H1 (cell line): Measurements from ENCODE around the gene TEX48. TPM values are rescaled to one million over a fixed set of nuclear protein-coding genes. Genes with fewer than 3 reads are reported as not detected.

ENCODE experiments used
- CTCF ChIA-PET: fragments of 300-600 bp; sonication (Branson Sonifier 250); formaldehyde crosslinking; loops from one replicate; lab custom pipeline; 2021; ENCODE audit not compliant: partially characterized antibody; lab: Charles Lee
- POLR2A ChIA-PET: fragments of 300-600 bp; sonication (Branson Sonifier 250); formaldehyde crosslinking; loops from one replicate; lab custom pipeline; 2021; ENCODE audit warnings: inconsistent platforms; ENCODE audit not compliant: partially characterized antibody; lab: Charles Lee
- DNase-seq, 2 experiments: peaks; one replicate each; pipeline versions ENCODE4 v3.0.0 to v3.0.0-alpha.2; 2010 to 2022; ENCODE audit warnings: low spot score in 2 of 2, low read depth in 1 of 2, mixed read lengths in 1 of 2
- FAIRE-seq: peaks from 2 replicates; lab custom pipeline; 2011; peaks lifted over from hg19 to GRCh38; lab: Jason Lieb, UNC
- H2AFZ ChIP-seq: 2 replicates; pipeline ENCODE4 v1.8.1; 2012; ENCODE audit warnings: low read length, inconsistent platforms
- H2AK5ac ChIP-seq: 2 replicates; pipeline ENCODE4 v1.6.1; 2013; ENCODE audit warnings: low read depth, low read length
- H2BK120ac ChIP-seq: replicated peaks from 2 replicates; pipeline ENCODE3; 2013; ENCODE audit warnings: low read depth, low read length, inconsistent platforms
- H2BK12ac ChIP-seq: 2 replicates; pipeline ENCODE4 v1.6.1; 2013; ENCODE audit warnings: low read depth, low read length
- H2BK15ac ChIP-seq: 2 replicates; pipeline ENCODE4 v1.6.1; 2013; ENCODE audit warnings: low read length
- H2BK20ac ChIP-seq: 2 replicates; pipeline ENCODE4 v1.6.1; 2013; ENCODE audit warnings: low read length
- H2BK5ac ChIP-seq: 2 replicates; pipeline ENCODE4 v1.6.1; 2013; ENCODE audit warnings: low read depth, low read length
- H3K14ac ChIP-seq: 2 replicates; pipeline ENCODE4 v1.6.1; 2013; ENCODE audit warnings: inconsistent platforms; ENCODE audit not compliant: insufficient read length
- H3K18ac ChIP-seq: 2 replicates; pipeline ENCODE4 v1.6.1; 2013; ENCODE audit warnings: low read length; ENCODE audit errors: extremely low read depth
- H3K23ac ChIP-seq: 2 replicates; pipeline ENCODE4 v1.6.1; 2013; ENCODE audit warnings: inconsistent platforms; ENCODE audit not compliant: insufficient read length
- H3K23me2 ChIP-seq: 2 replicates; pipeline ENCODE4 v1.6.1; 2013; ENCODE audit warnings: low read depth, low read length
- H3K27ac ChIP-seq: 2 replicates; pipeline ENCODE4 v1.6.1; 2011; ENCODE audit warnings: low read depth, low read length, inconsistent platforms
- H3K27me3 ChIP-seq, 4 experiments: replicated peaks in 1 of 4; 1 replicate in 1 of 4; 2 replicates in 3 of 4; pipeline versions ENCODE4 v1.6.1 to v1.8.1; 2011 to 2013; ENCODE audit warnings: low read length in 3 of 4, mild to moderate bottlenecking in 3 of 4, inconsistent platforms in 2 of 4, mixed read lengths in 2 of 4, moderate library complexity in 1 of 4; ENCODE audit not compliant: control insufficient read depth in 3 of 4, insufficient read depth in 3 of 4; ENCODE audit errors: extremely low read depth in 1 of 4
- H3K36me3 ChIP-seq, 4 experiments: 2 replicates each; pipeline versions ENCODE4 v1.6.1 to v1.8.1; 2011 to 2013; ENCODE audit warnings: mild to moderate bottlenecking in 4 of 4, low read length in 3 of 4, moderate library complexity in 2 of 4, control low read depth in 1 of 4, inconsistent platforms in 1 of 4; ENCODE audit not compliant: insufficient read depth in 4 of 4, control insufficient read depth in 2 of 4
- H3K4ac ChIP-seq: replicated peaks from 2 replicates; pipeline ENCODE3; 2013; ENCODE audit warnings: low read length, low read depth, mixed read lengths, inconsistent platforms; ENCODE audit not compliant: insufficient read length
- H3K4me1 ChIP-seq, 4 experiments: replicated peaks in 1 of 4; 1 replicate in 1 of 4; 2 replicates in 3 of 4; pipeline versions ENCODE4 v1.6.1 to v1.8.1; 2011 to 2013; ENCODE audit warnings: low read length in 3 of 4, inconsistent platforms in 2 of 4, mixed read lengths in 1 of 4; ENCODE audit not compliant: insufficient read depth in 4 of 4, control insufficient read depth in 3 of 4
- H3K4me2 ChIP-seq, 2 experiments: 2 replicates each; pipeline versions ENCODE4 v1.6.1 to v1.8.1; 2011 to 2013; ENCODE audit warnings: low read depth in 2 of 2, low read length in 2 of 2, control low read depth in 1 of 2, inconsistent platforms in 1 of 2, mild to moderate bottlenecking in 1 of 2; ENCODE audit not compliant: insufficient read depth in 1 of 2
- H3K4me3 ChIP-seq, 4 experiments: fragments of 200-600, 300-600 bp in 1 of 4; sonication (generic), shearing (Covaris generic), sonication (Bioruptor Twin) in 1 of 4; 2 replicates each; pipeline versions ENCODE4 v1.5.1 to v1.8.1; 2011 to 2016; ENCODE audit warnings: low read length in 4 of 4, low read depth in 3 of 4, control low read depth in 2 of 4, inconsistent platforms in 2 of 4, mild to moderate bottlenecking in 2 of 4, mixed read lengths in 1 of 4, moderate library complexity in 1 of 4; ENCODE audit not compliant: insufficient read depth in 2 of 4; ENCODE audit errors: extremely low read depth in 1 of 4
- H3K56ac ChIP-seq: replicated peaks from 2 replicates; pipeline ENCODE3; 2013; ENCODE audit warnings: low read depth, mild to moderate bottlenecking, mixed read lengths, low read length, inconsistent platforms; ENCODE audit not compliant: insufficient read length
- H3K79me1 ChIP-seq: 2 replicates; pipeline ENCODE4 v1.6.1; 2013; ENCODE audit warnings: low read depth, low read length, control low read depth
- H3K79me2 ChIP-seq, 2 experiments: 2 replicates each; pipeline versions ENCODE4 v1.6.1 to v1.8.1; 2012 to 2013; ENCODE audit warnings: low read length in 2 of 2, mild to moderate bottlenecking in 2 of 2, inconsistent platforms in 1 of 2; ENCODE audit not compliant: insufficient read depth in 2 of 2, control insufficient read depth in 1 of 2
- H3K9ac ChIP-seq, 4 experiments: replicated peaks in 1 of 4; 1 replicate in 1 of 4; 2 replicates in 3 of 4; pipeline versions ENCODE4 v1.6.1 to v1.8.1; 2011 to 2013; ENCODE audit warnings: low read depth in 3 of 4, low read length in 3 of 4, control low read depth in 2 of 4, mild to moderate bottlenecking in 2 of 4, moderate library complexity in 2 of 4, inconsistent platforms in 1 of 4; ENCODE audit errors: extremely low read depth in 1 of 4
- H3K9me3 ChIP-seq, 2 experiments: 2 replicates each; pipeline versions ENCODE4 v1.6.1 to v1.8.1; 2012 to 2013; ENCODE audit warnings: mild to moderate bottlenecking in 2 of 2, moderate library complexity in 2 of 2, control low read depth in 1 of 2, inconsistent platforms in 1 of 2, low read depth in 1 of 2, low read length in 1 of 2, mixed read lengths in 1 of 2; ENCODE audit not compliant: insufficient read depth in 2 of 2
- H4K20me1 ChIP-seq, 2 experiments: replicated peaks in 1 of 2; 2 replicates each; pipeline versions ENCODE3 to v1.8.1; 2011 to 2013; ENCODE audit warnings: inconsistent platforms in 2 of 2, low read length in 2 of 2, mild to moderate bottlenecking in 1 of 2; ENCODE audit not compliant: insufficient read depth in 2 of 2, control insufficient read depth in 1 of 2
- H4K5ac ChIP-seq: 2 replicates; pipeline ENCODE4 v1.6.1; 2013; ENCODE audit warnings: low read length, low read depth, mixed read lengths, inconsistent platforms; ENCODE audit not compliant: insufficient read length
- H4K8ac ChIP-seq: 2 replicates; pipeline ENCODE4 v1.8.0; 2013; ENCODE audit warnings: mild to moderate bottlenecking, moderate library complexity, low read length, inconsistent platforms; ENCODE audit not compliant: insufficient read depth; ENCODE audit errors: extremely low read depth
- H4K91ac ChIP-seq: replicated peaks from 2 replicates; pipeline ENCODE3; 2013; ENCODE audit warnings: low read length, mixed read lengths, inconsistent platforms; ENCODE audit not compliant: insufficient read length
- CBX5 ChIP-seq: fragments of 300-800, 300-1000 bp; sonication (generic); IDR thresholded peaks from 2 replicates; pipeline ENCODE4 v1.7.1; 2016; ENCODE audit warnings: antibody characterized with exemption, low read length, low read depth
- E2F6 ChIP-seq: IDR thresholded peaks from 2 replicates; pipeline ENCODE4 v1.6.1; 2012; ENCODE audit warnings: inconsistent platforms
- RNF2 ChIP-seq: fragments of 200-900, 300-1000 bp; sonication (generic); IDR thresholded peaks from 2 replicates; pipeline ENCODE4 v1.7.1; 2016; ENCODE audit warnings: borderline replicate concordance, low read depth, mild to moderate bottlenecking, antibody characterized with exemption, low read length; ENCODE audit not compliant: poor library complexity, severe bottlenecking; ENCODE audit errors: missing control alignments
- SIX5 ChIP-seq: IDR thresholded peaks from 2 replicates; pipeline ENCODE4 v1.6.1; 2011; ENCODE audit warnings: mild to moderate bottlenecking, low read depth, low read length
- SP2 ChIP-seq: IDR thresholded peaks from 2 replicates; pipeline ENCODE4 v1.6.1; 2012; ENCODE audit warnings: mild to moderate bottlenecking, low read length, inconsistent platforms
- WGBS, 2 experiments: shearing (Covaris generic) in 1 of 2; methylation state at CpG; one replicate each; pipeline versions ENCODE4 v1.1.6 to v1.1.7; 2013 to 2015; ENCODE audit warnings: low lambda C conversion rate in 2 of 2, mixed read lengths in 2 of 2, inconsistent platforms in 1 of 2, low coverage in 1 of 2, missing lambda C conversion rate in 1 of 2; ENCODE audit not compliant: insufficient replicate concordance in 2 of 2, insufficient coverage in 1 of 2, insufficient read length in 1 of 2; ENCODE audit errors: extremely low coverage in 1 of 2, missing lambda C conversion rate in 1 of 2; 5-methylcytosine and 5-hydroxymethylcytosine counted together
- polyA plus RNA-seq, 7 experiments: library from polyadenylated mRNA; depleted of rRNA in 3 of 7; stranded (reverse) in 5 of 7; unstranded in 2 of 7; fragments of >200 nt in 5 of 7; fragments of 200-250 nt in 2 of 7; gene quantifications; 1 replicate in 5 of 7; 2 replicates in 1 of 7; 4 replicates in 1 of 7; pipeline versions ENCODE4 v1.2.1 to v1.2.3, GENCODE V29; 2011 to 2013; ENCODE audit warnings: missing spikeins in 2 of 7, mixed read lengths in 2 of 7
- total RNA-seq: library from RNA; stranded (reverse); fragmentation: NEBNext Ultra II Directional; extraction: Animal tissue kit (Norgen Biotek cat#: 25700); gene quantifications from 2 replicates; pipeline ENCODE4 v1.2.1, GENCODE V29; 2021

Gene TEX48
- total and polyA plus RNA-seq, 2 of the 8 experiments (the other 6 are each of a cell fraction or from before 2014, with no cell fraction given): not detected

- H4K91ac ChIP-seq: no peak overlapping the region
- no peaks in the 10 kb centered on the region for H3K79me1 ChIP-seq
- no peak overlapping the region for H2BK12ac ChIP-seq
- no peak overlapping the region for H3K27ac ChIP-seq
- no peaks in the 10 kb centered on the region for H3K36me3 ChIP-seq
- no peak overlapping the region for H3K9ac ChIP-seq
- H3K4me2 ChIP-seq: no peak overlapping the region
- H2BK120ac ChIP-seq: no peak overlapping the region
- H3K4ac ChIP-seq: no peak overlapping the region
- no peak overlapping the region for H2BK5ac ChIP-seq
- CTCF ChIA-PET: interaction anchor here (0.5 to 3.5 kb wide), 8 partner anchors 8 to 891 kb away, joined by 3 to 23 read pairs (median 3); partner anchors contain the start of gene TEX48
- no peak overlapping the region for H3K56ac ChIP-seq
- H2AFZ ChIP-seq: no peak overlapping the region
- H4K20me1 ChIP-seq: no peaks in the 10 kb centered on the region
- H4K5ac ChIP-seq: no peak overlapping the region
- H2AK5ac ChIP-seq: no peak overlapping the region
- no peaks in the 10 kb centered on the region for H3K27me3 ChIP-seq
- H3K18ac ChIP-seq: no peak overlapping the region
- H3K4me3 ChIP-seq: no peak overlapping the region
- H3K23me2 ChIP-seq: no peaks in the 10 kb centered on the region
- H3K9me3 ChIP-seq: no peaks in the 10 kb centered on the region
- POLR2A ChIA-PET: no interaction called here
- no peaks in the 10 kb centered on the region for H3K79me2 ChIP-seq
- no peak overlapping the region for H2BK20ac ChIP-seq
- no peak overlapping the region for H3K14ac ChIP-seq
- no peak overlapping the region for H4K8ac ChIP-seq
- H2BK15ac ChIP-seq: no peak overlapping the region
- FAIRE-seq (no peak), DNase-seq (no peak)
- WGBS, 2 experiments: 88% methylated on average over 6 of the region's 6 CpGs; no CpG with 5 or more reads in 1 of the 2 experiments
- H3K4me1 ChIP-seq: no peaks in the 10 kb centered on the region; a peak in 1 of 7 replicates
- no peak overlapping the region for H3K23ac ChIP-seq
- TF ChIP-seq RNF2 (no peak), CBX5 (no peak), SIX5 (no peak), E2F6 (no peak), SP2 (no peak)
Measured at GRCh38 chr9:114668146-114668545, 13.8 kb downstream of the TEX48 start.
